Astrocyte of the spinal cord (primary cell): ENCODE measurements around the gene ATP1B3.

Experiments
- DNase-seq: peaks from one replicate; pipeline ENCODE4 v3.0.0; 2011; ENCODE audit warnings: low read depth, low spot score
- H3K4me3 ChIP-seq: 2 replicates; pipeline ENCODE4 v1.5.1; 2011; ENCODE audit warnings: low read depth, mild to moderate bottlenecking, low read length, moderate library complexity
- CTCF ChIP-seq: IDR thresholded peaks from 2 replicates; pipeline ENCODE4 v1.5.1; 2012; ENCODE audit warnings: low read depth, mild to moderate bottlenecking, low read length, inconsistent platforms
- in situ Hi-C: cut with HindIII; loops from 2 replicates; pipeline ENCODE4 v1.10.0; 2017; ENCODE audit warnings: low sequenced_read_pairs

The ATP1B3 gene

GRCh38 chr3:141876381-141876890, at the start of gene ATP1B3:
Gene ATP1B3 (plus strand): TSS chr3:141876643. CDS start chr3:141876802, 159 bp downstream.
- in situ Hi-C loops, result no loop called here
- peak; percentile 81 for DNase-seq
- peak within 1 kb of the TSS; percentile 83 for H3K4me3 ChIP-seq
- no peak for TF ChIP-seq CTCF

- in situ Hi-C loops, result no loop called here
- no peak for TF ChIP-seq CTCF
Observed at GRCh38 chr3:141828487-141828886, 48.0 kb upstream of the ATP1B3 start.

GRCh38 chr3:141828890-141829289, 47.6 kb upstream of the ATP1B3 start:
- H3K4me3 ChIP-seq, result no peak overlapping the region
- no peak for DNase-seq
- TF ChIP-seq CTCF, result no peak
- in situ Hi-C loops, result no loop called here

More at GRCh38 chr3:141828487-141828886, 48.0 kb upstream of the ATP1B3 start:
- no peak overlapping the region for H3K4me3 ChIP-seq
- DNase-seq, result no peak

GRCh38 chr3:141830508-141830907, 45.9 kb upstream of the ATP1B3 start:
- H3K4me3 ChIP-seq, result no peak overlapping the region
- DNase-seq, result no peak
- no peak for TF ChIP-seq CTCF
- in situ Hi-C loops, result no loop called here

- in situ Hi-C loops, result no loop called here
- TF ChIP-seq CTCF, result no peak
Observed at GRCh38 chr3:141834292-141834691, 42.2 kb upstream of the ATP1B3 start.

GRCh38 chr3:141835557-141836229, 40.8 kb upstream of the ATP1B3 start:
- no peak overlapping the region for H3K4me3 ChIP-seq
- no peak for DNase-seq
- in situ Hi-C loops, result no loop called here
- no peak for TF ChIP-seq CTCF

More at GRCh38 chr3:141834292-141834691, 42.2 kb upstream of the ATP1B3 start:
- no peak for DNase-seq
- H3K4me3 ChIP-seq, result no peak overlapping the region
